ENCODE data around the gene DNAJC22. TPM values are rescaled to one million over a fixed set of nuclear protein-coding genes. Genes with fewer than 3 reads are reported as not detected.

The DNAJC22 gene
- total and polyA plus RNA-seq, 2 of the 13 experiments (the other 11 are each of a cell fraction or from before 2014, with no cell fraction given), result 25.2 to 31.7 TPM

- 0 out of 2 replicates have a peak, but pooled peaks have one; percentile 56 for TF ChIP-seq ZNF234 (CRISPR knock-in tag; conservative IDR thresholded peaks at IDR 0.05)
- TF ChIP-seq ZNF33A (CRISPR knock-in tag; IDR thresholded peaks at IDR 0.05; ENCODE audit: borderline replicate concordance), result no peak
These were observed 20.1 kb downstream of the DNAJC22 start (continued) for GRCh38 chr12:49366652-49367380.

- Histone ChIP-seq H3K9ac (ENCODE audit: insufficient read depth, low read depth, low read length) (peak within 1 kb of the TSS; percentile 89), H3K4me3 (replicated peaks in 1 of 3; ENCODE audit: insufficient read depth in 1 of 3, low read depth in 2 of 3, low read length in 3 of 3) (peak within 1 kb of the TSS; percentile 80 to 97 (median 83)), H3K4me2 (ENCODE audit: low read depth, low read length) (peak within 1 kb of the TSS; percentile 81), H3K9me3 (ENCODE audit: low read length) (no peaks in the 10 kb centered on the region), H3K36me3 (replicated peaks in 1 of 2; ENCODE audit: control insufficient read depth in 1 of 2, insufficient read depth in 2 of 2, low read length in 2 of 2) (no peaks in the 10 kb centered on the region; a peak in 1 of 5 replicates), H2AFZ (ENCODE audit: low read length) (peak within 1 kb of the TSS; percentile 25), H3K79me2 (ENCODE audit: insufficient read depth, low read length) (peaks cover 48% of the 10 kb centered on the region), H4K20me1 (ENCODE audit: insufficient read depth, low read length) (peaks cover 3% of the 10 kb centered on the region; the same call in 1 of the 2 replicates), H3K27ac (ENCODE audit: extremely low read length, insufficient read depth, low read length) (peak within 1 kb of the TSS; percentile 97), H3K4me1 (ENCODE audit: insufficient read depth, low read length) (peaks cover 63% of the 10 kb centered on the region), H3K27me3 (ENCODE audit: control insufficient read depth in 1 of 2, insufficient read depth in 2 of 2, low read length in 2 of 2) (no peaks in the 10 kb centered on the region; a peak in 1 of 5 replicates)
- WGBS (ENCODE audit: low lambda C conversion rate), result under 1% methylated on average over 36 of the region's 52 CpGs
- BruUV-seq (replicated peaks), result TSS peak; percentile 64
- ChIA-PET POLR2A (interaction anchor here (0.9 to 2.2 kb wide), 29 partner anchors 10 to 186 kb away, joined by 3 to 41 read pairs (median 5); partner anchors contain the start of genes DNAJC22 and TROAP), CTCF (ENCODE audit: low intra/inter-chr PET ratio, low total read pairs) (interaction anchor here (0.7 kb wide), 1 partner anchor 9 kb away, joined by 3 read pairs; no protein-coding TSS in a partner anchor)
- intact Hi-C loops (cut with micrococcal nuclease; ENCODE audit: unreplicated experiment), result loop anchor here (10.0 kb wide), 1 partner anchor 57 kb away; no protein-coding TSS in a partner anchor
- in situ Hi-C loops (cut with HindIII; ENCODE audit: extremely low pct_ligation_motif_present, low pct_unique_long_range_greater_than_20kb), result loop anchor here (5.0 kb wide), 1 partner anchor 130 kb away; no protein-coding TSS in a partner anchor
- DNase-seq (ENCODE audit: low spot score) (no peak), FAIRE-seq (no peak), ATAC-seq (no peak; the same call in 2 of the 3 replicates)
- TF ChIP-seq NR2F2 (IDR thresholded peaks at IDR 0.05; ENCODE audit: borderline replicate concordance, low read depth), result no peak
- TF ChIP-seq SAFB2 (CRISPR knock-in tag; IDR thresholded peaks at IDR 0.05; ENCODE audit: borderline replicate concordance, low read depth), result no peak
- no peak for TF ChIP-seq TFDP2 (CRISPR knock-in tag; IDR thresholded peaks at IDR 0.05)
- no peak for TF ChIP-seq KMT2B (CRISPR knock-in tag; IDR thresholded peaks at IDR 0.05)
- TF ChIP-seq POLR2A (IDR thresholded peaks at IDR 0.05; ENCODE audit: insufficient read depth in 1 of 2, low read depth in 2 of 2, low read length in 2 of 2), result peak in 1 of 2 experiments; percentile 59; a peak in 2 of 4 replicates
- TF ChIP-seq ZNF704 (CRISPR knock-in tag; IDR thresholded peaks at IDR 0.05; ENCODE audit: borderline replicate concordance), result no peak
- TF ChIP-seq, protein P1, sequence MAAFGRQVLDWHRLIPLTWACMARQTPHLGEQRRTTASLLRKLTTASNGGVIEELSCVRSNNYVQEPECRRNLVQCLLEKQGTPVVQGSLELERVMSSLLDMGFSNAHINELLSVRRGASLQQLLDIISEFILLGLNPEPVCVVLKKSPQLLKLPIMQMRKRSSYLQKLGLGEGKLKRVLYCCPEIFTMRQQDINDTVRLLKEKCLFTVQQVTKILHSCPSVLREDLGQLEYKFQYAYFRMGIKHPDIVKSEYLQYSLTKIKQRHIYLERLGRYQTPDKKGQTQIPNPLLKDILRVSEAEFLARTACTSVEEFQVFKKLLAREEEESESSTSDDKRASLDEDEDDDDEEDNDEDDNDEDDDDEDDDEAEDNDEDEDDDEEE (CRISPR knock-in tag; IDR thresholded peaks at IDR 0.05), result no peak
- TF ChIP-seq ZHX1 (CRISPR knock-in tag; IDR thresholded peaks at IDR 0.05; ENCODE audit: low read depth), result no peak
- no peak; the same call in 1 of the 2 replicates for TF ChIP-seq ZNF543 (CRISPR knock-in tag; IDR thresholded peaks at IDR 0.05)
- TF ChIP-seq MLLT10 (CRISPR knock-in tag; IDR thresholded peaks at IDR 0.05), result no peak
- peak; percentile 6 for TF ChIP-seq SKI (IDR thresholded peaks at IDR 0.05; ENCODE audit: partially characterized antibody)
These were observed 20.9 kb downstream of the DNAJC22 start, which contains the start of gene SPATS2 for GRCh38 chr12:49367381-49368239. Gene SPATS2, plus strand, starts transcription at chr12:49367462. Its CDS starts 93,551 bp downstream, at chr12:49461013.
